A549 (cell line): Measurements from ENCODE around the gene POU2F3. TPM values are rescaled to one million over a fixed set of nuclear protein-coding genes. Genes with fewer than 3 reads are reported as not detected.

Source experiments
- ATAC-seq, 2 experiments: fragments of 200-7000 bp in 1 of 2; fragments of >200 bp in 1 of 2; cut with Nextera tagmentation in 1 of 2; cut with Tn5 transposase in 1 of 2; 3 replicates each; pipeline versions ENCODE4 v1.8.0 to v1.9.1; 2018 to 2020; ENCODE audit warnings: mild to moderate bottlenecking in 1 of 2, moderate library complexity in 1 of 2
- CTCF ChIA-PET: fragments of 300-600 bp; sonication (Branson Sonifier 250); formaldehyde crosslinking; extraction: SDS; loops from one replicate; lab custom pipeline; 2021; ENCODE audit warnings: antibody characterized with exemption, inconsistent platforms; lab: Yijun Ruan, JAX
- POLR2A ChIA-PET: fragments of 350-600 bp; formaldehyde crosslinking; extraction: SDS; loops from one replicate; lab custom pipeline; 2021; ENCODE audit warnings: antibody characterized with exemption, inconsistent platforms; lab: Yijun Ruan, JAX
- DNase-seq, 2 experiments: peaks; one replicate each; pipeline versions ENCODE4 v3.0.0 to v3.0.0-alpha.2; 2011 to 2016; ENCODE audit warnings: low read depth in 1 of 2, low spot score in 1 of 2
- FAIRE-seq: peaks from 2 replicates; lab custom pipeline; 2011; peaks lifted over from hg19 to GRCh38; lab: Jason Lieb, UNC
- H3K27ac ChIP-seq, 2 experiments: fragments of >200 bp; sonication (Bioruptor Twin); formaldehyde crosslinking; 3 replicates each; pipeline ENCODE4 v1.5.1; 2016 to 2017
- H3K4me1 ChIP-seq: fragments of >200 bp; sonication (Bioruptor Twin); formaldehyde crosslinking; 3 replicates; pipeline ENCODE4 v1.6.1; 2016
- H3K4me2 ChIP-seq: fragments of >200 bp; sonication (Bioruptor Twin); formaldehyde crosslinking; 3 replicates; pipeline ENCODE4 v1.6.1; 2016
- H3K4me3 ChIP-seq: fragments of >200 bp; sonication (Bioruptor Twin); formaldehyde crosslinking; 3 replicates; pipeline ENCODE4 v1.5.1; 2016
- H3K9me3 ChIP-seq: fragments of >200 bp; sonication (Bioruptor Twin); formaldehyde crosslinking; 3 replicates; pipeline ENCODE4 v1.6.1; 2016
- ATOH8 ChIP-seq: fragments of 250-450 bp; sonication (Bioruptor Pico); IDR thresholded peaks from 2 replicates; pipeline ENCODE4 v1.5.0; 2020; ENCODE audit warnings: low read depth, mild to moderate bottlenecking, moderate library complexity
- BCL3 ChIP-seq: fragments of >200 bp; sonication (Bioruptor Twin); formaldehyde crosslinking; IDR thresholded peaks from 3 replicates; pipeline ENCODE4 v1.6.1; 2016
- CBX8 ChIP-seq: fragments of 200-600 bp; sonication (generic); IDR thresholded peaks from 2 replicates; pipeline ENCODE4 v1.6.1; 2016
- EHMT2 ChIP-seq: fragments of 200-600 bp; sonication (generic); IDR thresholded peaks from 2 replicates; pipeline ENCODE4 v1.6.1; 2016; ENCODE audit warnings: antibody characterized with exemption, low read depth, mild to moderate bottlenecking, moderate library complexity
- EP300 ChIP-seq, 2 experiments: fragments of >200 bp; sonication (Bioruptor Twin); formaldehyde crosslinking; IDR thresholded peaks; 2 replicates in 1 of 2; 3 replicates in 1 of 2; pipeline ENCODE4 v1.6.1; 2016 to 2017
- ESRRA ChIP-seq: fragments of 150-350 bp; IDR thresholded peaks from 2 replicates; pipeline ENCODE4 v1.6.1; 2014; ENCODE audit warnings: mild to moderate bottlenecking, low read length, borderline replicate concordance
- FOSL2 ChIP-seq, 2 experiments: fragments of 450-650 bp in 1 of 2; fragments of >200 bp in 1 of 2; sonication (Bioruptor Twin) in 1 of 2; formaldehyde crosslinking; IDR thresholded peaks; 2 replicates each; pipeline versions ENCODE4 v1.5.0 to v1.6.1; 2016 to 2020; ENCODE audit warnings: mild to moderate bottlenecking in 1 of 2, moderate library complexity in 1 of 2
- FOXS1 ChIP-seq: fragments of 250-450 bp; sonication (Bioruptor Pico); IDR thresholded peaks from 2 replicates; pipeline ENCODE4 v1.5.0; 2020; ENCODE audit warnings: mild to moderate bottlenecking, moderate library complexity
- HDAC2 ChIP-seq: fragments of 200-600 bp; sonication (generic); IDR thresholded peaks from 2 replicates; pipeline ENCODE4 v1.6.1; 2016
- HES2 ChIP-seq: fragments of >200 bp; sonication (Bioruptor Twin); formaldehyde crosslinking; IDR thresholded peaks from 2 replicates; pipeline ENCODE4 v1.6.1; 2016
- HMGXB4 ChIP-seq: fragments of 250-450 bp; sonication (Bioruptor Pico); IDR thresholded peaks from 2 replicates; pipeline ENCODE4 v1.5.0; 2021; ENCODE audit warnings: mild to moderate bottlenecking, moderate library complexity, borderline replicate concordance
- JUN ChIP-seq, 2 experiments: fragments of >200 bp; sonication (Bioruptor Twin); formaldehyde crosslinking; IDR thresholded peaks; 2 replicates in 1 of 2; 3 replicates in 1 of 2; pipeline ENCODE4 v1.6.1; 2016 to 2017
- KDM1A ChIP-seq: fragments of 200-600 bp; sonication (generic); IDR thresholded peaks from 2 replicates; pipeline ENCODE4 v1.6.1; 2016; ENCODE audit warnings: low read depth, mild to moderate bottlenecking
- KDM5A ChIP-seq: fragments of 200-600 bp; sonication (generic); IDR thresholded peaks from 2 replicates; pipeline ENCODE4 v1.6.1; 2016; ENCODE audit warnings: antibody characterized with exemption, mild to moderate bottlenecking
- MAFK ChIP-seq: fragments of 450-650 bp; IDR thresholded peaks from 2 replicates; pipeline ENCODE4 v1.6.1; 2014; ENCODE audit not compliant: partially characterized antibody
- NFE2L2 ChIP-seq: fragments of 150-350 bp; conservative IDR thresholded peaks from 2 replicates; pipeline ENCODE4 v1.6.1; 2014; ENCODE audit warnings: low read length
- NPAS2 ChIP-seq: fragments of 250-450 bp; sonication (Bioruptor Pico); IDR thresholded peaks from 2 replicates; pipeline ENCODE4 v1.8.0; 2022; ENCODE audit warnings: mild to moderate bottlenecking, moderate library complexity, borderline replicate concordance
- PBX3 ChIP-seq: IDR thresholded peaks from 2 replicates; pipeline ENCODE4 v1.6.1; 2012
- PHF8 ChIP-seq: fragments of 200-600 bp; sonication (generic); IDR thresholded peaks from 2 replicates; pipeline ENCODE4 v1.6.1; 2016; ENCODE audit warnings: low read depth, mild to moderate bottlenecking, antibody characterized with exemption, moderate library complexity, borderline replicate concordance
- RARB ChIP-seq: fragments of 250-450 bp; sonication (Bioruptor Pico); IDR thresholded peaks from 2 replicates; pipeline ENCODE4 v1.8.0; 2021; ENCODE audit warnings: mild to moderate bottlenecking, moderate library complexity
- REST ChIP-seq: fragments of 200-600 bp; sonication (generic); IDR thresholded peaks from 2 replicates; pipeline ENCODE4 v1.6.1; 2016; ENCODE audit warnings: antibody characterized with exemption, mild to moderate bottlenecking, moderate library complexity
- RFX5 ChIP-seq: fragments of 450-650 bp; IDR thresholded peaks from 2 replicates; pipeline ENCODE4 v1.7.1; 2014; ENCODE audit warnings: antibody characterized with exemption, mild to moderate bottlenecking, moderate library complexity
- TFCP2L1 ChIP-seq: fragments of 250-450 bp; sonication (Bioruptor Pico); IDR thresholded peaks from 2 replicates; pipeline ENCODE4 v1.5.0; 2021; ENCODE audit warnings: mild to moderate bottlenecking
- TP53 ChIP-seq: fragments of 250-450 bp; sonication (Bioruptor Pico); IDR thresholded peaks from 2 replicates; pipeline ENCODE4 v1.5.0; 2021; ENCODE audit warnings: mild to moderate bottlenecking, moderate library complexity
- ZFP36 ChIP-seq: fragments of 450-650 bp; IDR thresholded peaks from 2 replicates; pipeline ENCODE4 v1.6.1; 2014; ENCODE audit warnings: borderline replicate concordance; ENCODE audit not compliant: partially characterized antibody
- WGBS: methylation state at CpG from one replicate; pipeline ENCODE4 v1.1.6; 2017; ENCODE audit errors: missing lambda C conversion rate; 5-methylcytosine and 5-hydroxymethylcytosine counted together
- polyA minus RNA-seq: library from RNA; depleted of rRNA, polyadenylated mRNA; stranded (reverse); fragments of >200 nt; gene quantifications from 2 replicates; pipeline ENCODE4 v1.2.3, GENCODE V29; 2011; rRNA and poly(A)+ RNA removed
- polyA plus RNA-seq, 4 experiments: library from polyadenylated mRNA; depleted of rRNA in 3 of 4; stranded (reverse); fragments of >200 nt; fragmentation: RNase III in 1 of 4; extraction: RNeasy Plus Mini Kit Qiagen cat#74134 plus additional on column Dnase treatment in 1 of 4; gene quantifications; 2 replicates in 3 of 4; 3 replicates in 1 of 4; pipeline ENCODE4 v1.2.3, GENCODE V29; 2011 to 2017

The POU2F3 gene
- polyA plus RNA-seq (2011; rRNA removed) (not detected in 2 replicates), polyA plus RNA-seq (2017; fragmentation: RNase III; extraction: RNeasy Plus Mini Kit Qiagen cat#74134 plus additional on column Dnase treatment) (not detected in 3 replicates), polyA minus RNA-seq (not detected in 2 replicates)
- not detected in 2 replicates for polyA plus RNA-seq (2012; cell fraction: cytosol; rRNA removed)
- not detected in 2 replicates for polyA plus RNA-seq (2012; cell fraction: nucleus; rRNA removed)

- Histone ChIP-seq H3K4me3 (no peak within 1 kb of the TSS), H3K27ac (no peak within 1 kb of the TSS), H3K4me1 (no peaks in the 10 kb centered on the region), H3K4me2 (peak within 1 kb of the TSS; percentile 23; the same call in 1 of the 3 replicates), H3K9me3 (no peaks in the 10 kb centered on the region)
- ChIA-PET POLR2A (no interaction called here), CTCF (interaction anchor here (19.9 kb wide), 1 partner anchor 63 kb away, joined by 407 read pairs; no protein-coding TSS in a partner anchor)
- DNase-seq, result no peak
- no peak for FAIRE-seq
- TF ChIP-seq EP300 (IDR thresholded peaks at IDR 0.05) (no peak), KDM5A (no peak), HDAC2 (no peak), PHF8 (no peak), RARB (no peak), RFX5 (no peak), HES2 (no peak), ZFP36 (no peak), PBX3 (no peak), NFE2L2 (no peak), REST (no peak), KDM1A (no peak), FOSL2 (IDR thresholded peaks at IDR 0.05) (no peak), FOSL2 (CRISPR knock-in tag; IDR thresholded peaks at IDR 0.05) (no peak), BCL3 (no peak), EHMT2 (no peak), TFCP2L1 (CRISPR knock-in tag) (no peak)
- WGBS, result 22% methylated on average over 20 of the region's 66 CpGs
- ATAC-seq, result no peak
Observed at GRCh38 chr11:120239713-120240640, at the start of gene POU2F3. TSS of gene POU2F3 (plus strand) at chr11:120240140. CDS start at chr11:120240344, 204 bp downstream.

GRCh38 chr11:120191058-120191457, 48.9 kb upstream of the POU2F3 start:
- Histone ChIP-seq H3K27ac (no peak overlapping the region), H3K4me2 (no peak overlapping the region), H3K4me3 (no peak overlapping the region), H3K9me3 (no peaks in the 10 kb centered on the region), H3K4me1 (no peaks in the 10 kb centered on the region)
- DNase-seq (no peak), FAIRE-seq (no peak), ATAC-seq (no peak)
- POLR2A ChIA-PET, result no interaction called here
- WGBS, result 51% methylated on average over 4 of the region's 4 CpGs
- CTCF ChIA-PET, result interaction anchor here (0.8 to 4.6 kb wide), 5 partner anchors 12 to 112 kb away, joined by 3 to 24 read pairs (median 6); no protein-coding TSS in a partner anchor
- no peak for TF ChIP-seq JUN (IDR thresholded peaks at IDR 0.05)
- no peak for TF ChIP-seq TP53 (CRISPR knock-in tag)
- TF ChIP-seq ATOH8 (CRISPR knock-in tag), result no peak
- no peak for TF ChIP-seq FOXS1 (CRISPR knock-in tag)
- no peak for TF ChIP-seq ESRRA
- TF ChIP-seq HMGXB4, result no peak
- no peak for TF ChIP-seq NPAS2 (CRISPR knock-in tag)
- TF ChIP-seq CBX8, result no peak
- TF ChIP-seq MAFK, result no peak
